ENCODE results near the gene KLHL36.

- TF ChIP-seq CTCF (IDR thresholded peaks at IDR 0.05), result no peak
- TF ChIP-seq POLR2A (IDR thresholded peaks at IDR 0.05), result no peak
Observed at GRCh38 chr16:84630446-84631152, 17.7 kb upstream of the KLHL36 start.

Measured in vagina (tissue), 2 donors.